Upper lobe of left lung (tissue), 6 donors: ENCODE measurements around the gene FAM227B. TPM values are rescaled to one million over a fixed set of nuclear protein-coding genes. Genes with fewer than 3 reads are reported as not detected.

Experiments
- ATAC-seq, 2 donors: fragments of 200-7000 bp; cut with Tn5 transposase; one replicate each; pipeline ENCODE4 v1.9.1; 2022; ENCODE audit warnings: mild to moderate bottlenecking in 2 of 2, moderate library complexity in 2 of 2; ENCODE audit not compliant: low FRiP score in 2 of 2
- DNase-seq, 2 donors: peaks; one replicate each; pipeline ENCODE4 v3.0.0-alpha.2; 2019 to 2020
- H3K27ac ChIP-seq, 4 donors: fragments of 200-600 bp; sonication (generic); one replicate each; pipeline ENCODE4 v1.5.1; 2016 to 2019
- H3K27me3 ChIP-seq, 4 donors: fragments of 200-600 bp; sonication (generic); one replicate each; pipeline ENCODE4 v1.5.1; 2017 to 2019
- H3K36me3 ChIP-seq, 4 donors: fragments of 200-600 bp; sonication (generic); one replicate each; pipeline ENCODE4 v1.5.1; 2016 to 2019
- H3K4me1 ChIP-seq, 4 donors: fragments of 200-600 bp; sonication (generic); one replicate each; pipeline ENCODE4 v1.5.1; 2018 to 2019
- H3K4me3 ChIP-seq, 4 donors: fragments of 200-600 bp; sonication (generic); one replicate each; pipeline ENCODE4 v1.5.1; 2017 to 2019; ENCODE audit warnings: mild to moderate bottlenecking in 2 of 4, moderate library complexity in 1 of 4
- H3K9me3 ChIP-seq, 4 donors: fragments of 200-600 bp; sonication (generic); one replicate each; pipeline ENCODE4 v1.5.1; 2018 to 2019
- CTCF ChIP-seq, 6 experiments: fragments of 450-650 bp in 4 of 6; fragments of 200-600 bp in 2 of 6; sonication (generic) in 2 of 6; IDR thresholded peaks; one replicate each; pipeline ENCODE4 v1.5.1; 2016 to 2019; ENCODE audit warnings: antibody characterized with exemption in 6 of 6
- EP300 ChIP-seq, 4 donors: sonication (generic); formaldehyde crosslinking; IDR thresholded peaks; one replicate each; pipeline ENCODE4 v1.5.1; 2017; ENCODE audit warnings: antibody characterized with exemption in 4 of 4, control low read depth in 2 of 4
- POLR2A ChIP-seq, 4 donors: fragments of 450-650 bp; IDR thresholded peaks; one replicate each; pipeline ENCODE4 v1.5.1; 2016 to 2017; ENCODE audit warnings: antibody characterized with exemption in 4 of 4, mild to moderate bottlenecking in 2 of 4
- POLR2AphosphoS5 ChIP-seq, 2 donors: sonication (generic); formaldehyde crosslinking; IDR thresholded peaks; one replicate each; pipeline ENCODE4 v1.5.1; 2017; ENCODE audit warnings: antibody characterized with exemption in 2 of 2
- WGBS, 2 donors: methylation state at CpG; one replicate each; pipeline ENCODE4 v1.1.5; 2017 to 2018; 5-methylcytosine and 5-hydroxymethylcytosine counted together
- total RNA-seq, 6 donors: library from RNA; depleted of rRNA in 4 of 6; stranded (reverse); fragments of >200 nt in 4 of 6; gene quantifications; one replicate each; pipeline versions ENCODE4 v1.1.0 to v1.2.1, GENCODE V29; 2016 to 2021
- donor health status: DM: no; HTN: no; CAD: no; lungs with moderate emphysema.
- donor health status: DM: no; HTN: yes; CAD: no; lungs with severe emphysema.

FAM227B gene
- total RNA-seq, 6 donors from 2014 or later: 2.6 to 25.1 (median 2.9) TPM; not detected in 1

- DNase-seq: no peak
- no peaks in the 10 kb centered on the region for H3K9me3 ChIP-seq
- no peaks in the 10 kb centered on the region for H3K4me1 ChIP-seq
- H3K27ac ChIP-seq: peak overlapping the region in 2 of 4 donors; percentile 5 to 16
- TF ChIP-seq EP300 (IDR thresholded peaks at IDR 0.05) (no peak), POLR2AphosphoS5 (IDR thresholded peaks at IDR 0.05) (no peak), CTCF (IDR thresholded peaks at IDR 0.05) (no peak), POLR2A (IDR thresholded peaks at IDR 0.05) (no peak)
- peak overlapping the region in 3 of 4 donors; percentile 17 to 35 (median 35) for H3K4me3 ChIP-seq
- H3K27me3 ChIP-seq: no peaks in the 10 kb centered on the region
- WGBS, 2 donors: 69 to 76% methylated on average over 6 of the region's 6 CpGs
- H3K36me3 ChIP-seq: no peaks in the 10 kb centered on the region
- no peak for ATAC-seq
Observed at GRCh38 chr15:49423901-49424550, 196.6 kb downstream of the FAM227B start.

- Histone ChIP-seq H3K27me3 (no peaks in the 10 kb centered on the region), H3K36me3 (no peaks in the 10 kb centered on the region), H3K9me3 (no peaks in the 10 kb centered on the region), H3K27ac (peak within 1 kb of the TSS in 2 of 4 donors; percentile 5 to 16), H3K4me1 (no peaks in the 10 kb centered on the region), H3K4me3 (peak within 1 kb of the TSS in 3 of 4 donors; percentile 17 to 36 (median 35))
- ATAC-seq: peak; percentile 57 to 80
- no peak for TF ChIP-seq EP300 (IDR thresholded peaks at IDR 0.05)
- no peak for TF ChIP-seq POLR2A (IDR thresholded peaks at IDR 0.05)
- no peak for TF ChIP-seq CTCF (IDR thresholded peaks at IDR 0.05)
- TF ChIP-seq POLR2AphosphoS5 (IDR thresholded peaks at IDR 0.05): no peak
- DNase-seq: no peak
- 59 to 68% methylated on average over 4 of the region's 4 CpGs for WGBS, 2 donors
Observed at GRCh38 chr15:49423021-49423420, 197.6 kb downstream of the FAM227B start, which contains the start of gene FGF7. FGF7 (plus strand) TSS chr15:49423242; CDS start chr15:49424298, 1,056 bp downstream.

- WGBS, 2 donors: 15 to 21% methylated on average over 9 of the region's 9 CpGs
- Histone ChIP-seq H3K27me3 (no peaks in the 10 kb centered on the region), H3K27ac (no peak overlapping the region), H3K9me3 (no peaks in the 10 kb centered on the region), H3K4me3 (peak overlapping the region in 2 of 4 donors; percentile 27 to 36), H3K36me3 (no peaks in the 10 kb centered on the region), H3K4me1 (no peaks in the 10 kb centered on the region)
- peak in 1 of 2 donors; percentile 93 for DNase-seq
- ATAC-seq: peak; percentile 86 to 87
- TF ChIP-seq CTCF (IDR thresholded peaks at IDR 0.05): peak; percentile 70 to 91 (median 79)
- no peak for TF ChIP-seq EP300 (IDR thresholded peaks at IDR 0.05)
- TF ChIP-seq POLR2AphosphoS5 (IDR thresholded peaks at IDR 0.05): no peak
Observed at GRCh38 chr15:49421991-49422390, 198.6 kb downstream of the FAM227B start.

- Histone ChIP-seq H3K36me3 (no peaks in the 10 kb centered on the region), H3K27ac (no peak overlapping the region), H3K9me3 (no peaks in the 10 kb centered on the region), H3K27me3 (no peaks in the 10 kb centered on the region), H3K4me3 (no peak overlapping the region), H3K4me1 (no peaks in the 10 kb centered on the region)
- DNase-seq (no peak), ATAC-seq (no peak)
- 90 to 93% methylated on average over 1 of the region's 1 CpG for WGBS, 2 donors
- no peak for TF ChIP-seq EP300 (IDR thresholded peaks at IDR 0.05)
- TF ChIP-seq POLR2AphosphoS5 (IDR thresholded peaks at IDR 0.05): no peak
- TF ChIP-seq POLR2A (IDR thresholded peaks at IDR 0.05): no peak
- TF ChIP-seq CTCF (IDR thresholded peaks at IDR 0.05): no peak
Observed at GRCh38 chr15:49418811-49419210, 201.8 kb downstream of the FAM227B start.

- H3K36me3 ChIP-seq: no peaks in the 10 kb centered on the region
- no peak overlapping the region for H3K27ac ChIP-seq
- TF ChIP-seq POLR2A (IDR thresholded peaks at IDR 0.05): no peak
- no peak for TF ChIP-seq CTCF (IDR thresholded peaks at IDR 0.05)
- no peak for TF ChIP-seq POLR2AphosphoS5 (IDR thresholded peaks at IDR 0.05)
- no peak for TF ChIP-seq EP300 (IDR thresholded peaks at IDR 0.05)
- H3K4me1 ChIP-seq: no peaks in the 10 kb centered on the region
- ATAC-seq: no peak
- no peak overlapping the region for H3K4me3 ChIP-seq
- no peak for DNase-seq
- H3K27me3 ChIP-seq: no peaks in the 10 kb centered on the region
- H3K9me3 ChIP-seq: no peaks in the 10 kb centered on the region
- 84 to 94% methylated on average over 1 of the region's 1 CpG for WGBS, 2 donors
Observed at GRCh38 chr15:49415638-49416037, 205.0 kb downstream of the FAM227B start.
